Measurements from ENCODE around the gene ZNF526.

ZNF526 gene

GRCh38 chr19:42224940-42225717 is 5.0 kb downstream of the ZNF526 start:
- DNase-seq = no peak

GRCh38 chr19:42225718-42226292 is 5.7 kb downstream of the ZNF526 start:
- DNase-seq = no peak

DNA sequence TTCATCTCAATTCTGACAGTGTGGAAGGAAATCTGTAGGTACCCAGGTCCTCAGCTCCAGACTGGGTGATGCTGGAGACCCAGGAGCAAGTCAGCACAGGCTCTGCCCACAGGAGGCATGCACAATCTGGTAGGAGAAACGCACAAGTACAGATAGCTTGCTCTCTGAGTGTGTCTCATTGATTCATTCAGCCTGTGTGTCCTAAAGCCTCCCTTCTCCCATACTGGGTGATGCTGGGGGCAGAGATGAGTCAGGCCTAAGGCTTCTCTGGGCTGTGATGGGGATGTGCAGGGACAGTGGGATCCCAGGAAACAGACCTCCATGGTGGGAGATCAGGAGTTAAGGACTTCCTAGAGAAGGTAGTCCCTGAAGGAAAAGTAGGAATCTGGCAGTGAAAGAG is 6.8 kb downstream of the ZNF526 start:
- no peak for DNase-seq

DNA sequence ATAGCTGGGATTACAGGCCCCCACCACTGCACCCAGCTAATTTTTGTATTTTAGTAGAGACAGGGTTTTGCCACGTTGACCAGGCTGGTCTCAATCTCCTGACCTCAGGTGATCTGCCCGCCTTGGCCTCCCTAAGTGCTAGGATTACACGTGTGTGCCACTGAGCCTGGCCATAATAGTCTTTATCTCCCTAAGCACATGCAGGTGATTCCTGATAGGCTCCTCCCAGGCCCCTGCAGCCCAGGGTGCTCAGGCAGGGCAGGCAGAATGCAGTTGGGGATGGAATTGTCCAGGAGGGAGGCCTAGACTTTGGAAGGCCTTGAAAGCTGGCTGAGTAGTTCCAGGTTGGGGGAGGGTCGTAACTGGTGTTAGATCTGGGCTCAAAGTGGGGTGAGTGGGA is 8.5 kb downstream of the ZNF526 start:
- DNase-seq = no peak

DNA sequence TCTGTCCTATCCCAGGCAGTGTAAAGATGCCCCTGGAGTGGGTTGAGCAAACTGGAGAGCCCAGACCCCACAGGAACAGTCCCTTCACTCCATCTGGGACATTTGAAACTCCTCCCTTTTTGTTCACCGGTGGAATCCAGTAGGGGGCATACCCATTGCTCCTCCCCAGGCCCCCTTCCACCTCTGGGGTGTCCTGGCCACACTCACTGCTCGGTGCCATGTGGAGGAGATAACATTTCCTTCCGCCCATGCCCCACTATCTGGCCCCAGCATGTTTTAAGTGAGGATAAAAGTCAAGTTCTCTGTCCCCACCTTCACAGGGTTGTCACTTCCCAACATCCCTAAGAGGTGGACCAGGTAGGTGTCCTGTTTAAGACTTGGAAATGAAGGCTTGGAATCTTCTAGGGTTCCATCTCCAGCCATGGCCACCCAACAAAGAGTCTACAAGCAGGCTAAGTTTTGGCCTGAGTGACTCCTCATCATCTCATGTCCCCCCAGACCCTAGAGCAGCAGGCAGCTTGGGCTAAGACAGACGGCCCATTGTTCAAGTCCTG is 9.3 kb downstream of the ZNF526 start:
- no peak for DNase-seq

DNA sequence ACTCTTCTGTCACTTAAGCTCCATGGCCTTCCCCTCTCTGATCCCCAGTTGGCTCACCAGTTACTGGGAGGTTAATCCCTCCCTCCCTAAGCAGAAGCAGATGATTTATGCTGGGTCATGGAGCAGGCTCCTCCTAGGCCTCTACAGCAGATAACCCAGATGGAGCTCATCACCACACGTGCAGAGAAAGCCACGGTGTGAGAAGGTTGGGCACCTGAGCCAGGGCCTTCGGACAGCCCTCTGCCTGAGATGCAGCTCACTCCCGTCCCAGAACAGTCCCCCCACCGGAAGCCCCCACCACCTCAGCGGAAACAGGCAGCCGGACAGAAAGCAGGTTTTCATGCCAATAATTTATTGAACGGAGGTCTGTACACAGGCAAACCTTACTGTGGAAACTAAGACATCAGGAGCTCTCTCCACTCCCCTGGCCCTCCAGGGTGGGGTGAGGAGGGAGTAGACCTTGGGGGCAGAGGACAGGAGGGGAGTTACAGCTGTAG is 9.8 kb downstream of the ZNF526 start:
- DNase-seq = no peak

DNA sequence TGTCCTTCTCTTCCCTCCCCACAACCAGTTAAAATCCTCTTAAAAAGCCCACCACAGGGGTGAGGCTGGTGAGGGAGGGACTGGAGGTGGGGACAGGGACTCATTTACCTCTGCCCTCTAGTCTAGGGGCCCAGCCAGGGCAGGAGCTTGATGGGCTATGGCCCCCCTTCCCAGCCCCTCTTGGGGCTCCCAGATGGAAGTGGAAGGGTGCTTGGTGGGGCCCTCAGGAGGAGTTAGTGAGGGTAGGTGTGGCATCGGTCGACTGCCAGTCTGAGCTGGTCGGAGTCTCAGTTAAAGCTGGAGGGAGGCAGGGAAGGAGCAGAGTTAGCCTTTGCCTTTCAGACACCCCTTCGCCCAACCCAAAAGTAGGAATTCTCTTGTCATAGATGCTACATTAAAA is 10.5 kb downstream of the ZNF526 start:
- DNase-seq = no peak

- DNase-seq = no peak
Observed at GRCh38 chr19:42232435-42232834, 12.3 kb downstream of the ZNF526 start.

GRCh38 chr19:42233106-42233505 is 13.0 kb downstream of the ZNF526 start:
- DNase-seq = no peak

DNA sequence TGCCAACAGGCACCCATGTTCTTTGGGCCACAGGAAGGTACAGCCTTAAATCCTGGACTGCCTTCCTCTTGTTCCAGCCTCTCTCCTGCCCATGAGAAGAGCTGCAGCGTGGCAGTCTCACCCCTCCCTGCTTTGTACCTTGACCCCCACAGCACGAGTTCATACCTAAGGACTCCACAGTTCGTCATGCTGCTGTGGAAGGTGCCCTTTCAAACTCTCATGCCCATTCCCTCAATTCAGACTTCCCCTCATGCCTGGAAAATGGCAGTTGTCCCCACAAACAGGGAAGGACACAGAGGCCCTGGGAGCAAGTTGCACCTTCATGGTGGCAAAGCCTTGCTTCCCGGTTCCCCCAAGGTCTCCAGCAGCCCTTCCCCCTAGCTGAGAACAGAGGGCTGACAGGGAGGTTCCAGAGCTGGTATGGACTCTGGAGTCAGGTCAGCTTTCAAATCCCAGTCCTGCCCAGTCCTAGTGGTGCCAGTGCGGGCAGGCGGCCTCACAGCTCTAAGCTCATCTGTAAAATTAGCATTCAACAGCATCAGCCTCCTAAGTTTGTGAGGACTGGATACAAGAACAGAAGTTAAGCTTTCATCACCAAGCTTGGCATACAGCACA is 13.7 kb downstream of the ZNF526 start:
- DNase-seq = no peak

- no peak for DNase-seq
Observed at GRCh38 chr19:42234364-42234763, 14.3 kb downstream of the ZNF526 start.

- DNase-seq = no peak
Observed at GRCh38 chr19:42235181-42235580, 15.1 kb downstream of the ZNF526 start.

DNA sequence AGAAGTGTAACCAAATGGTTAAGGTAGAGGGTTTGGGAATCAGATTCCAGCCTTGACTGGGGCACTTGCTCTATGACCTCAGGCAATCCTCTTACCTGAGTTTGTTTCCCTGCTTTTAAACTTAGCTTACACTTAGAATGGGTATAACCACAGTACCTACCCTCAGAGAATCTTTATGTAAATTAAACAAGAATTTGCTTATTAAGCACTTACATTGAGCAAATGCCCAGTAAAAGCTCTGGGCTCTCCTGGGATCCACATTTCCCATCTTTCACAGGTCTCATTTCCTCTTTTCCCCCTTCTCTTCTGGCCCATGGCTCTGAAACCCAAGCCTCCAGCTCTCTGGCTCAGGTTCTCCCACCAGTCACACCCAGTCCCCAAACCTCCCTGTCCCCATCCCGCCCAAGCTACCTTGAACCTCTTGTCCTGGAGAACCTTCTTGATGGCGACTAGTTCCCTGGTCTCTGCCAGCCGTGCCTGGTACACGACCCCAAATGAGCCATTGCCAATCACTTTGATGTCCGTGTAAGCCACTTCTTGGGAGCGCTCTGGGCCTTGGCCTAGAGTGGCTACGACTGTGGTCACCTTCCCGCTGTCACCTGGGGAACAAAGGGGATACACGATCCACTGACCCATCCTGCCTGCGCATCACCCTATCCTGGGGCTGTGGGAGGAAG is 19.6 kb downstream of the ZNF526 start:
- DNase-seq = no peak

DNA sequence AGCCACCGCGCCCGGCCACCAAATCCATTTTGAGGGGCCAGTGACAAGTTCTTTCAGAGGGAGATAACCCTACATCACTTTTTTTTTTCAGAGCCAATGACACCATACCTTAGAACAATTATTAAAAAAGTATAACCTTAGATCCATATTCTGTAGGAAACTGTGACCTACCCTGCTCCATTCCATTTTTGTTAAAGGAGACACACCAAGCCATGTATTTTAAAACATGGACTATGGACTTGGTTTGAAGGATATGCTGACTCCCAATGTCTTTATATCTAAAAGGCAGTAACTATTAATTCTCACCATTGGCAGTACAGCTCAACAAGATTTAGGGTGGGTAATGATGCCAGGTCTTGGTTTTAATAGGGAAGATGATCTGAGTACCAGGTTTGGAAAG is 21.2 kb downstream of the ZNF526 start:
- no peak for DNase-seq

DNA sequence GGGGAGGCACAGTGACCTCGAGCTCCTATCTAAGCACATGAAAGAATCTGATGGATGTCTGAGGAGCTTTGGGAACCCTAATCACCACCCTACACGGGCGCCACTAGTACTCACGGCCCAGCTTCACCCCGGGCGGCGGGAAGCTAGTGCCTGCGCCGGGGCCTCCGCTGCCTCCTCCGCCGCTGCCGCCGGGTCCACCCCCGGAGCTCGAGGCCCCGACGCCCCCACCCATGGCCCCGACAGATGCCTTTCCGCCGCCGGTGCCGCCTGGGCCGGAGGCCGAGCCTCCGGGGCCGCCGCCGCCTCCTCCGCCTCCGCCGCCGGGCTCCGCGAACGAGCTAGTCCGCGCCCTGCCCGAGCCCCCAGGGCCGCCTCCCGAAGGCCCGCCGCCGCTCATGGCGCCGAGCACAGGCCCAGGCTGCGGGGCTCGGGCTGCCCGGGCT is 22.0 kb downstream of the ZNF526 start:
- no peak for DNase-seq

DNA sequence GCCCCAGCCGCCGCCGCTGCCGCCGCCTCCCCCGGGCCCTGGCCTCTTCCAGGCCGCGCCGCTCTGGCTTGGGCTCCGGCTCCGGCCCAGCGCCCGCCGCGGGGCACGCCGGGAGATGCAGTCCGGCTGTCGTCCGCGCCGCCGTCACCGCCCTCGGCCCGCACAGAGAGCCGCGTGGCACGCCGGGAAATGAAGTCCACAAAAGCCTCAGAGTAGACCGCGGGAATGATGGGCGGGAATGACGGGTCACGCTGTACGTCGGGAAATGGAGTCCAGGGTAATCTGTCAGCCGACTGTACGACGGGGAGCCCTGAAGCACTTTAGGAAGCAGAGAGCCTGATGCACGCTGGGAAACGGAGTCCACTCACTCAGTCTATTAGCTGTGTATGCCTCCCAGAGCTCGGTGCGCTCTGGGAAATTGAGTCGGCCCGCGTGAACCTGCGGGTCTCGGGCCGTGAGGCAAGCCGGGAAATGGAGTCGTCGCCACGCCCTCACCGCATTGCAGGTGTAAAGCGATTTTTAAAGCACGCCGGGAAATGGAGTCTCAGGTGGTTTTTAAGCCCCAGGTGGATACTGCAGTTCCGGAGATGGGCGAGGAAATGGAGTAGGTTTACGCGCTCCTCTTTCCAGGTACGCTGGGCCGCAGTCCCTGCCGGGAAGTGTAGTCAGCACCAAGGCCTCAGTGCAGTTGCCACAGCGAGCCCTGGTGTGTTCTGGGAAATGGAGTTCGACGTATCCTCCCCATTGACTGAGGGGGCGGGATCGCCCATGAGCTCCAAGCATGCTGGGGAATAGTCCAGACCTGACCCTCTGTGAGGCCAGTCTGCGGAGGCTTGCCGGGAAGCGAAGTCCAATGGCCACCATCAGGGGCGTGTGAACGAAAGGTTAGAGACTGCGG is 22.6 kb downstream of the ZNF526 start, which contains the start of gene GSK3A:
Gene GSK3A, minus strand, starts transcription at position 91 of the 898 bp plus-strand sequence. CDS start 137 bp downstream, outside the sequence.
- DNase-seq = peak; percentile 100

GRCh38 chr19:42244347-42245220 is 24.5 kb downstream of the ZNF526 start:
- peak; percentile 98 for DNase-seq

GRCh38 chr19:42245231-42245630 is 25.1 kb downstream of the ZNF526 start:
- DNase-seq = no peak

DNA sequence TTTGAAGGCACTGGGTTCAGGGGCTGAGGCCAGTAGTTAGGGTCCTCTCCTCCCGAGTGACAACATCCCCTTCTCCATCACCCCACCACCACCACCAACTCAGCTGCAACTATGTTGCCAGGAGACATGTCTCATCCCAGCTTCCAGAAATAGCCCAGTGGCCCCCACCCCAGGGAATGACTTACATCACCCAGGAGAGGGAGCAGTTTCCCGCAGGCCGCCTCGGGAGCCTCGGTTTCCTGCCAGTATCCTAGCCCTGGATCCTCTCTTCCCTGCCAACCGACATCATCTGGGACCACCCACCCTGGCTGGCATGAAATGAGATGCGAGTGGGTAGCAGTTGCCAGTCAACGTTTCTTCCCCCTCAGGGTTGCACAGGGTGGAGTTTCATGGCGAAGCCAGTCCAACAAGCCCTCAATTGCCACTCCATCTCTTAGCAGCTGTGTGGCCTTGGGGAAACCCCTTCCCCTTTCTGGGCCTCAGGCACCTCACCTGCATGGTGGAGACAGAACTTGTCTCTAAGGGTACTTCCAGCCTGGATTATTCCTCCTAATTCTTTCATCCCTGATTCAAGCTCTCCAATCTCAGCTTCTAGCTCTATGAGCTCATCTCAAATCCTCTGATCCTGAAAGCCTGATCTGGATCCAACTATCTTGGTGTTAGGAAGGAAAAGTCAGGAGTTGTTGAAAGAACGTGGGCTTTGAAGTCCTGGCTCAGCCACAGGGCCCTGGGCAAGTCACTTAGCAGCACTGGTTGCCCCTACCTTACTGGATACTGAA is 26.2 kb downstream of the ZNF526 start:
- DNase-seq = peak; percentile 82

All from islet precursor cell (in vitro differentiated cells).